ENCODE data around the gene NAGK. TPM values are rescaled to one million over a fixed set of nuclear protein-coding genes. Genes with fewer than 3 reads are reported as not detected.

The NAGK gene
- total and polyA plus RNA-seq, 12 donors: 56.8 to 262 (median 85.1) TPM

DNA sequence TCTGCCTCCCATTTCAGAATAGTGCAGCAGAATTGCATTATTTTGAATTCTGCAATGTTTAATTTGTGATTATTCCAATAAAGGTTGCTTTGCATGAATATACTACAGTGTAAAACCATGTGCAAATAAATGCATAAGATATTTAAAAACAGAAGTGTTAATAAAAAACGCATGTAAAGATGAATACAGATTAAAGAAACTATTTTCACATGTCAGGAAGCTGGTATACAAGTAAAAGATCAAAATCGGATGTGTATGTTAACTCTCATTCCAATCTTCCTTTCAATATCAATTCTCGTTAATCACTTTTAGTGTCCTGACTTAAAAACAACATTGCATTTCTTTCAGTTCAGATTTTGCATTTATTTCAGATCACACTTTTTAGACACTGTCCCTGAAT is 58.5 kb downstream of the NAGK start:
- TF ChIP-seq POLR2A (IDR thresholded peaks at IDR 0.05): no peak
- TF ChIP-seq, protein P1, sequence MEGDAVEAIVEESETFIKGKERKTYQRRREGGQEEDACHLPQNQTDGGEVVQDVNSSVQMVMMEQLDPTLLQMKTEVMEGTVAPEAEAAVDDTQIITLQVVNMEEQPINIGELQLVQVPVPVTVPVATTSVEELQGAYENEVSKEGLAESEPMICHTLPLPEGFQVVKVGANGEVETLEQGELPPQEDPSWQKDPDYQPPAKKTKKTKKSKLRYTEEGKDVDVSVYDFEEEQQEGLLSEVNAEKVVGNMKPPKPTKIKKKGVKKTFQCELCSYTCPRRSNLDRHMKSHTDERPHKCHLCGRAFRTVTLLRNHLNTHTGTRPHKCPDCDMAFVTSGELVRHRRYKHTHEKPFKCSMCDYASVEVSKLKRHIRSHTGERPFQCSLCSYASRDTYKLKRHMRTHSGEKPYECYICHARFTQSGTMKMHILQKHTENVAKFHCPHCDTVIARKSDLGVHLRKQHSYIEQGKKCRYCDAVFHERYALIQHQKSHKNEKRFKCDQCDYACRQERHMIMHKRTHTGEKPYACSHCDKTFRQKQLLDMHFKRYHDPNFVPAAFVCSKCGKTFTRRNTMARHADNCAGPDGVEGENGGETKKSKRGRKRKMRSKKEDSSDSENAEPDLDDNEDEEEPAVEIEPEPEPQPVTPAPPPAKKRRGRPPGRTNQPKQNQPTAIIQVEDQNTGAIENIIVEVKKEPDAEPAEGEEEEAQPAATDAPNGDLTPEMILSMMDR (IDR thresholded peaks at IDR 0.05): no peak
- no peaks in the 10 kb centered on the region for H3K9me3 ChIP-seq (replicated peaks in 1 of 3)
- peaks cover 6 to 46% of the 10 kb centered on the region in 2 donors for H3K4me1 ChIP-seq (replicated peaks in 1 of 2)
- H3K27ac ChIP-seq: no peak overlapping the region
- no peak for DNase-seq
- peaks cover 0 to 9% of the 10 kb centered on the region in 2 donors for H3K36me3 ChIP-seq (replicated peaks in 1 of 2)
- WGBS, 4 donors: 69 to 78% (median 72%) methylated on average over 3 of the region's 3 CpGs
- no peaks in the 10 kb centered on the region for H3K27me3 ChIP-seq
- H3K4me3 ChIP-seq: no peak overlapping the region
- intact Hi-C loops (cut with DNase I): no loop called here

Other genes with a start within 250 kb of the NAGK start
- under 1 TPM in 1 of 9 donors, not detected in 8; 0.22 TPM for gene CLEC4F, start 248.0 kb upstream of the NAGK start, total RNA-seq
- gene CLEC4F, start 248.0 kb upstream of the NAGK start, polyA plus RNA-seq: under 1 TPM in 2 of 3 donors, not detected in 1; 0.27 to 0.32 TPM
- not detected for gene CD207, start 232.8 kb upstream of the NAGK start, total RNA-seq
- gene CD207, start 232.8 kb upstream of the NAGK start, polyA plus RNA-seq: under 1 TPM in 2 of 3 donors, not detected in 1; 0.07 to 0.10 TPM
- 1 to 10 TPM in 3 of 9 donors, under 1 TPM in 3, not detected in 3; 0.35 to 4.9 (median 0.93) TPM for gene VAX2, start 168.1 kb upstream of the NAGK start, total RNA-seq
- 1 to 10 TPM in 2 of 3 donors, not detected in 1; 2.5 to 3.0 TPM for gene VAX2, start 168.1 kb upstream of the NAGK start, polyA plus RNA-seq
- 1 to 10 TPM in 1 of 9 donors, under 1 TPM in 4, not detected in 4; 0.14 to 1.3 (median 0.58) TPM for gene ATP6V1B1, start 132.7 kb upstream of the NAGK start, total RNA-seq
- 1 to 10 TPM in 2 of 3 donors, under 1 TPM in 1; 0.27 to 4.6 (median 1.9) TPM for gene ATP6V1B1, start 132.7 kb upstream of the NAGK start, polyA plus RNA-seq
- 1 to 10 TPM in 7 of 9 donors, under 1 TPM in 1, not detected in 1; 0.61 to 3.7 (median 2.1) TPM for gene ANKRD53, start 90.0 kb upstream of the NAGK start, total RNA-seq
- gene ANKRD53, start 90.0 kb upstream of the NAGK start, polyA plus RNA-seq: 1 to 10 TPM; 1.5 to 5.1 (median 4.3) TPM
- 10 to 100 TPM; 20.0 to 96.6 (median 58.6) TPM for gene TEX261, start 73.8 kb upstream of the NAGK start, total RNA-seq
- 10 to 100 TPM; 17.9 to 95.2 (median 23.3) TPM for gene TEX261, start 73.8 kb upstream of the NAGK start, polyA plus RNA-seq
- gene MCEE, start 61.6 kb downstream of the NAGK start, total RNA-seq: 10 to 100 TPM; 20.1 to 44.8 (median 32.6) TPM
- 10 to 100 TPM; 24.7 to 50.7 (median 26.8) TPM for gene MCEE, start 61.6 kb downstream of the NAGK start, polyA plus RNA-seq
- 10 to 100 TPM in 8 of 9 donors, 1 to 10 TPM in 1; 9.4 to 36.8 (median 22.2) TPM for gene MPHOSPH10, start 62.0 kb downstream of the NAGK start, total RNA-seq
- gene MPHOSPH10, start 62.0 kb downstream of the NAGK start, polyA plus RNA-seq: 10 to 100 TPM; 29.0 to 62.1 (median 44.9) TPM
- gene PAIP2B, start 158.5 kb downstream of the NAGK start, total RNA-seq: 1 to 10 TPM in 7 of 9 donors, under 1 TPM in 2; 0.54 to 5.9 (median 3.2) TPM
- gene PAIP2B, start 158.5 kb downstream of the NAGK start, polyA plus RNA-seq: 1 to 10 TPM in 2 of 3 donors, under 1 TPM in 1; 0.98 to 2.1 (median 1.0) TPM